Neural crest cell (in vitro differentiated cells): ENCODE results near the gene TUBGCP2. TPM values are rescaled to one million over a fixed set of nuclear protein-coding genes. Genes with fewer than 3 reads are reported as not detected.

Source experiments
- DNase-seq: peaks from one replicate; pipeline ENCODE4 v3.0.0; 2021; ENCODE audit warnings: low read depth, mixed read lengths, low spot score
- H3K27ac Mint-ChIP-seq: one replicate; pipeline ENCODE4 v1.8.0; 2021; ENCODE audit warnings: mild to moderate bottlenecking, mixed read lengths; ENCODE audit not compliant: unreplicated experiment
- H3K27me3 Mint-ChIP-seq: 2 replicates; pipeline ENCODE4 v1.8.0; 2021; ENCODE audit warnings: low read depth, mild to moderate bottlenecking, mixed read lengths
- H3K36me3 Mint-ChIP-seq: 2 replicates; pipeline ENCODE4 v1.8.0; 2021; ENCODE audit warnings: low read depth, mild to moderate bottlenecking, mixed read lengths
- H3K4me1 Mint-ChIP-seq: 2 replicates; pipeline ENCODE4 v1.8.0; 2021; ENCODE audit warnings: mixed read lengths
- H3K4me3 Mint-ChIP-seq: one replicate; pipeline ENCODE4 v1.8.0; 2021; ENCODE audit warnings: mild to moderate bottlenecking, mixed read lengths
- H3K9me3 Mint-ChIP-seq: 2 replicates; pipeline ENCODE4 v1.8.0; 2021; ENCODE audit warnings: mixed read lengths
- total RNA-seq: library from RNA; stranded (reverse); gene quantifications from 2 replicates; pipeline ENCODE4 v1.2.1, GENCODE V29; 2021
- TF ChIP-seq, protein P1 (sequence below): fragments of 200-600 bp; sonication (generic); conservative IDR thresholded peaks from 2 replicates; pipeline ENCODE4 v1.5.0; 2021; ENCODE audit warnings: antibody characterized with exemption, mild to moderate bottlenecking

TUBGCP2 gene
- total RNA-seq, 1 donor from 2014 or later, result 70.0 TPM

DNA sequence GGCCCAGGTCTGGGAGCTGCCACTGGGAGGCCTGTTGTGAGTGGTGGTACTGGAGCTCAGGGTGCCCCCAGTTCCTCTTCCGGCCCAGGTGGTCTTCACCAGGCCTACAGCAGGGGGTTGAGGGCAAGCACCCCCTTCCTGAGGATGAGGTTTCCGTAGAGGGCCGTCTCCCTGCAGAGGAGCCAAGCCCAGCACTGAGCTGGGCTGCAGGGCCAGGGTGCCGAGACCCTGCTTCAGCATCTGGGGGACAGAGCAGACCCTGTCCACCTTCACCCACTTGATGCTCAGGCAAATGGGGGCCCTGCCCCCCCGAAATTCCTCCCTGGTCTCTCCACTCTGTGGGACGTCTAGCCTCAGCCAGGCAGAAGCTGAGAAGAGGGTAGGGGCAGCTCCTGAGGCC, 46.6 kb upstream of the TUBGCP2 start:
- TF ChIP-seq, protein P1, sequence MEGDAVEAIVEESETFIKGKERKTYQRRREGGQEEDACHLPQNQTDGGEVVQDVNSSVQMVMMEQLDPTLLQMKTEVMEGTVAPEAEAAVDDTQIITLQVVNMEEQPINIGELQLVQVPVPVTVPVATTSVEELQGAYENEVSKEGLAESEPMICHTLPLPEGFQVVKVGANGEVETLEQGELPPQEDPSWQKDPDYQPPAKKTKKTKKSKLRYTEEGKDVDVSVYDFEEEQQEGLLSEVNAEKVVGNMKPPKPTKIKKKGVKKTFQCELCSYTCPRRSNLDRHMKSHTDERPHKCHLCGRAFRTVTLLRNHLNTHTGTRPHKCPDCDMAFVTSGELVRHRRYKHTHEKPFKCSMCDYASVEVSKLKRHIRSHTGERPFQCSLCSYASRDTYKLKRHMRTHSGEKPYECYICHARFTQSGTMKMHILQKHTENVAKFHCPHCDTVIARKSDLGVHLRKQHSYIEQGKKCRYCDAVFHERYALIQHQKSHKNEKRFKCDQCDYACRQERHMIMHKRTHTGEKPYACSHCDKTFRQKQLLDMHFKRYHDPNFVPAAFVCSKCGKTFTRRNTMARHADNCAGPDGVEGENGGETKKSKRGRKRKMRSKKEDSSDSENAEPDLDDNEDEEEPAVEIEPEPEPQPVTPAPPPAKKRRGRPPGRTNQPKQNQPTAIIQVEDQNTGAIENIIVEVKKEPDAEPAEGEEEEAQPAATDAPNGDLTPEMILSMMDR, result no peak
- DNase-seq, result no peak
- no peaks in the 10 kb centered on the region for H3K27me3 Mint-ChIP-seq
- no peaks in the 10 kb centered on the region for H3K4me1 Mint-ChIP-seq
- H3K27ac Mint-ChIP-seq, result no peak overlapping the region
- H3K4me3 Mint-ChIP-seq, result no peak overlapping the region
- H3K36me3 Mint-ChIP-seq, result no peaks in the 10 kb centered on the region
- H3K9me3 Mint-ChIP-seq, result no peaks in the 10 kb centered on the region

DNA sequence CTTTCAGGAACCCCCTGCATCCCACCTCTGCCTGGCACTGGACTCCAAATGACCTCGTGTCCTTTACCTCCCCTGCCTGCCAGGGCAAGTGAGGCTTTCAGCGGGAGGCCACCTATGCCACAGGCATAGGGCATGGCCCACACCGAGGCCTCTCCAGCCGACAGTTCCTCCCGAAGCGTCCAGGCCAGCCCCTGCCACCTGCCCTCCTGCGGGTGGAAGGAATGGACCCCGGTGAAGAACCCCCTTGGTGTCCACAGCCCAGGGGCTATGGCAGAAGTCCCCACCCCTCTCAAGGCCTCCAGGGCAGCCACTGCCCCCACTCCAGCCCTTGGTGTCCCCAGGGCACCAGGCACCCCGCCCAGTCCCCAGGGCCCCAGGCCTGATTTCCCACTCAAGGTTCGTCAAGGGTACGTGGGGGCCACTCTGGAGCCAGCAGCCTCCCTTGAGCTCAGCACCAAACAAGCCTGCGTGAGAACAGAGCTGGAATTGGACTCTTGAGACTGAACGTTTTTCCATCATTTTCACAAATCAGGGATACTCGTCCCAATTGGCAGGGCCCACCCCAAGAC, 46.1 kb upstream of the TUBGCP2 start:
- Mint-ChIP-seq H3K36me3 (no peaks in the 10 kb centered on the region), H3K4me3 (no peak overlapping the region), H3K4me1 (no peaks in the 10 kb centered on the region), H3K27me3 (no peaks in the 10 kb centered on the region), H3K27ac (no peak overlapping the region), H3K9me3 (no peaks in the 10 kb centered on the region)
- DNase-seq, result no peak
- TF ChIP-seq, protein P1, result no peak

DNA sequence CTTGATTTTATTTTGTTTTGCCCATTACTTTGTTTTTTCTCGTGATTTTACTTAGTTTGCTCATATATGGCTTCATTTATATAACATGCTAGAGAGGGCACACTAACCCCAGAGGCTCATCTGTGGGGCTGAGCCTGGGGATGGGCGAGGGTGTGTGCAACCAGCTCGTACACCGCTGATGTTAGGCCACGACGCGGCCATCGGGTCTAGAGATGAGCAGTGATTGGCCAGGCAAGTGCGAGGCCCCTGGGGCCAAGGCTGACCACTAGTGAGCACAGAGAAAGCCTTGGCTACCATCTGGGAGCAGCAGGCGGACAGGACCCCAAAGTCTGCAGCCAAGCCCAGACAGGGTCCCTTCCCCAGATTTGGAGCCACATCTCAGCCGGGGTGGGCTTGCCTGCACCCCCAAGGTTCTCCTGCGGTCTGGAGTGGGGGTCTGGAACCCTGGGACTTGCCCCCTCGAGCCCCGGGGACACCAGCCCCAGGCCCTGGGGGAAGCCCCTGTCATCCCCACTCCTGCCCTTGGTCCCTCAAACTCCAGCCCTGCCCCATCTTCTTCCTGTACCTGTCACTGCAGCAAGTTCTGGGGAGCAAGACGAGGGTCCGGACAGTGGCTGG, 45.4 kb upstream of the TUBGCP2 start:
- TF ChIP-seq, protein P1, result no peak
- Mint-ChIP-seq H3K9me3 (no peaks in the 10 kb centered on the region), H3K36me3 (peaks cover 2% of the 10 kb centered on the region), H3K4me3 (no peak overlapping the region), H3K27ac (no peak overlapping the region), H3K27me3 (peaks cover 4% of the 10 kb centered on the region), H3K4me1 (peaks cover 3% of the 10 kb centered on the region)
- DNase-seq, result no peak

DNA sequence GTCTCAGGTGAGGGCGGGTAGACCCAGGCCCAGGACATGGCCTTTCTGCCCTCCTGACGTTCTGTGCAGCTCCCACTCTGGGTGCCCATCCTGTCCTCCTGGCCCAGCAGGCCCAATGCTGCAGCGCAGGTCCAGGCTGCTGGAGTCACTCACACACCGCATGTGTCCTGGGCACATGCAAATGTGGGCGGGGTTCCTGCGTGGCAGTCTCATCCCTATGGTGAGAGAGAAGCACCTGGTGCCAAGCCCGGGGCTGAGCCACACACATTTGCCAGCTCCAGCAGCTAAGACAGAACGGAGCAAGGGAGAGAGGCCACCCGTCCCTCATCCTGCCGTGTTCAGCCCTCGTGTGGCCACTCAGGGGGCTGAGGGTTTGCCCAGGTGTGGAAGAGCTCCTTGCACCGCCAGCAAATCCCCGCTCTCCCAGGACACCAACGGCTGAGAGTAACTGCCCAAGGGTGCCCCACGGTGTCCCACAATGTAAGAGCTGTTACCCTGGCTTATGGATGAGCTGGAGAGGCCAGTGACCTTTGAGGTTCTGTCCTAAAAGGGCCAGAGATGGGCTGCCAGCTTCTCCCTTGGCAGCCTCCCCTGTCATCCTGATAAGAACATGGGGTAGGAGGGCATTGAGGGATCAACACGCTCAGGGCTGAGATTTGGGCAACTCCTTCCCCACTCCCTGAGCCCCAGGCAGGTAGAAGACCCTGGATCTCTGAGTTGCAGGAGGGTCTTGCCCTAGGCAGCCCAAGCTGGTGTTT, 44.7 kb upstream of the TUBGCP2 start:
- H3K4me1 Mint-ChIP-seq, result peaks cover 5% of the 10 kb centered on the region
- no peak overlapping the region for H3K27ac Mint-ChIP-seq
- H3K27me3 Mint-ChIP-seq, result peaks cover 5% of the 10 kb centered on the region
- H3K9me3 Mint-ChIP-seq, result no peaks in the 10 kb centered on the region
- peaks cover 2% of the 10 kb centered on the region for H3K36me3 Mint-ChIP-seq
- TF ChIP-seq, protein P1, result no peak
- DNase-seq, result no peak
- no peak overlapping the region for H3K4me3 Mint-ChIP-seq

DNA sequence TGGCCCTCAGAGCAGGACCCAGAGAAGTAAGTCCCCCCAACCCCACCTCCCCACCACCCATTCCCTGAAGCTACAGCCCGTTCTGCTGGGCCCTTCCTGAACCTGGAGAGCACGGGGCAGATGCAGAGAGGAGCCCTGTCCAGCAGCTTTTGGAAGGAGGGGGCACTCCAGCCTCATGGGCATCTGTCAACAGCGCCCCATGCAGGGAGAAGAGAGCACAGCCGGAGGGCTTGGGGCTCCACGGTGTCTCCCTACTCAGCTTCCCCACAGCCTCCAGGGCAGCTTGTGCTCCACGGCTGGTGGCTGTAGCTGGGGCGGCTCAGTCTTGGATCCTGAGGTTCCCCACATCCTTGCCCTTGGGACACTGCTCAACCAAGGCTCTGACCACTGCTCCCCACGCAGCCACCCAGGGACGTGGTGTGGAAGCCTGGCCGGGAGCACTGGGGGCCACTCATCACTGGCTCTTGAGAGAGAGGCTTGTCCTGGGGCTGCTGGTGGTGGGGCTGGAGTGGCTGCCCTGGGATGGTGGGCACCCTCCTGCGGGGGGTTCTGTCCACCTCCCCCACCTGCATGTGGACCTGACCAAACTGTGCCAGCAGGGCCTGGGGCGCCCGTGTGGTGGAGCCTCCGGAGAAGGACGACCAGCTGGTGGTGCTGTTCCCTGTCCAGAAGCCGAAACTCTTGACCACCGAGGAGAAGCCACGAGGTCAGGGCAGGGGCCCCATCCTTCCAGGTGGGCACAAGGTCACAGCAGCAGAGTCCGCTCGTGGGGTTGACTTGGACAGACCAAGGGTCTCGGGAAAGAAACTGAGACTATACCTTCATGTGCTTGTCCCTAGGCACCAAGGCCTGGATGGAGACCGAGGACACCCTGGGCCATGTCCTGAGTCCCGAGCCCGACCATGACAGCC, 43.0 kb upstream of the TUBGCP2 start:
- Mint-ChIP-seq H3K4me3 (peak overlapping the region; percentile 27), H3K9me3 (no peaks in the 10 kb centered on the region), H3K36me3 (peaks cover 2% of the 10 kb centered on the region), H3K27ac (no peak overlapping the region), H3K27me3 (peaks cover 5% of the 10 kb centered on the region), H3K4me1 (peaks cover 5% of the 10 kb centered on the region)
- DNase-seq, result no peak
- TF ChIP-seq, protein P1, result no peak
